Subcutaneous abdominal adipose tissue (tissue), 5 donors: ENCODE data around the gene ZNF768.
A peak's percentile ranks its signal among the peaks of the same experiment; 100 is the strongest.

Experiments
- H3K27ac ChIP-seq: one replicate; pipeline ENCODE4 v1.7.0; 2013; ENCODE audit warnings: low read depth, mild to moderate bottlenecking, inconsistent platforms, low read length, moderate library complexity
- H3K27me3 ChIP-seq, 5 donors: one replicate each; pipeline ENCODE4 v1.7.0; 2013; ENCODE audit warnings: low read length in 5 of 5, inconsistent platforms in 1 of 5; ENCODE audit not compliant: control insufficient read depth in 5 of 5, insufficient read depth in 4 of 5
- H3K36me3 ChIP-seq, 5 donors: one replicate each; pipeline ENCODE4 v1.7.0; 2013; ENCODE audit warnings: low read length in 5 of 5; ENCODE audit not compliant: control insufficient read depth in 5 of 5, insufficient read depth in 5 of 5
- H3K4me1 ChIP-seq, 5 donors: one replicate each; pipeline ENCODE4 v1.7.0; 2013; ENCODE audit warnings: low read length in 5 of 5, mild to moderate bottlenecking in 3 of 5, moderate library complexity in 1 of 5; ENCODE audit not compliant: control insufficient read depth in 5 of 5, insufficient read depth in 5 of 5
- H3K4me3 ChIP-seq, 5 donors: one replicate each; pipeline ENCODE4 v1.7.0; 2013; ENCODE audit warnings: low read length in 5 of 5, low read depth in 1 of 5
- H3K9ac ChIP-seq, 5 donors: one replicate each; pipeline ENCODE4 v1.7.0; 2013; ENCODE audit warnings: low read length in 5 of 5, mild to moderate bottlenecking in 4 of 5, moderate library complexity in 3 of 5
- H3K9me3 ChIP-seq, 5 donors: one replicate each; pipeline ENCODE4 v1.7.0; 2013; ENCODE audit warnings: low read length in 5 of 5; ENCODE audit not compliant: control insufficient read depth in 5 of 5
- donor health status: healthy.
- donor health status: healthy.
- donor health status: healthy.
- donor health status: healthy.
- donor health status: healthy.

ZNF768 gene

DNA sequence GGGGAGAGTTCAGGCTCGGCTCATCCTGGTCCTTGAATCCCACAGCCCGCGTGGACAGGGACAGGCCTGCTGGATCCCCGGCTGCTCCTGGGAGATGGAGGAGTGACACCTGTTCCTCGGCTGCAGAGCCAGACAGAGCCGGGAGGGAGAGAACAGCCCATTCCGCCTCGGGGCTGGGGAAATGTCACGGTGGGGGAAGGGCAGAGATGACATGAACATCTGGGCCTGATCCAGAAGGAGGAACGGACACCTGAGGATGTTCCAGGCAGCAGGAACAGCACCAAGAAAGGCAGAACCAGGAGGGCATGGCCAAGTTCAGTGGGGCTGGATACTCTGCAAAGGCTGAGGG lies 29.7 kb upstream of the ZNF768 start:
- Histone ChIP-seq H3K4me1 (peaks cover 0 to 24% (median 17%) of the 10 kb centered on the region in 5 donors), H3K27me3 (no peaks in the 10 kb centered on the region), H3K9ac (no peak overlapping the region), H3K9me3 (no peaks in the 10 kb centered on the region), H3K36me3 (peaks cover 0 to 36% (median 21%) of the 10 kb centered on the region in 5 donors), H3K4me3 (no peak overlapping the region), H3K27ac (no peak overlapping the region)

DNA sequence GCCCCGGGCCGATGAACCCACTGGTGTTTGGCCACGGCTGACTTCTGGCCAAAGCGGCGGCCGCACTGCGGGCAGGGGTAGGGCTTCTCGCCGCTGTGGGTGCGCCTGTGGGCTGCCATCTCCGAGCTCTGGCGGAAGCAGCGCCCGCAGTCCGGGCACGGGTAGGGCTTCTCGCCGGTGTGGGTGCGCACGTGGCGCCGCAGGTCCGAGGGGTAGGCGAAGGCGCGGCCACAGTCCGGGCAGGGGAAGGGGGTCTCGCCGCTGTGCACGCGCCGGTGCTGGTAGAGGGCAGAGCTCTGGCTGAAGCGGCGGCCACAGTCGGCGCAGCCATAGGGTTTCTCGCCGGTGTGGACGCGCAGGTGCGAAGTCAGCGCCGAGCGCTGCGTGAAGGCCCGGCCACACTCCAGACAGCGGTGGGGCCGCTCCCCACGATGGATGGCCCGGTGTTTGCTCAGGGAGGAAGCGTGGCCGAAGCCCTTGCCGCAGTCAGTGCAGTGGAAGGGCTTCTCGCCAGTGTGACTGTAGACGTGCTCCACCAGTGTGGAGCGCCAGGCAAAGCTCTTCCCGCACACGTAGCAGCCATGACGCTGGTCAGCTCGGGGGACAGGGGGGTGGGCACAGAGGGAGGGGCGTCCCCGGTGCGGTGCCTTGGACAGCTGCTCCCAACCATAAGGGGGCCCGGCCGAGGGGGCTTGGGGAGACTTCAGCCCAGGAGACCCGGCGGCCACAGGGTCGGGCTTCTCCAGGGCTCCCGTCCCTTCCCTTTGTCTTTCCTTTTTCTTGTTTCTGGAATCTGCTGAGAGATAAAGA lies 29.2 kb upstream of the ZNF768 start:
- Histone ChIP-seq H3K4me1 (peaks cover 0 to 21% (median 14%) of the 10 kb centered on the region in 5 donors), H3K27me3 (no peaks in the 10 kb centered on the region), H3K9me3 (no peaks in the 10 kb centered on the region), H3K36me3 (peaks cover 0 to 36% (median 21%) of the 10 kb centered on the region in 5 donors), H3K4me3 (no peak overlapping the region), H3K27ac (no peak overlapping the region), H3K9ac (no peak overlapping the region)

GRCh38 chr16:30554557-30555314 lies 28.4 kb upstream of the ZNF768 start:
- Histone ChIP-seq H3K27me3 (no peaks in the 10 kb centered on the region), H3K27ac (no peak overlapping the region), H3K9ac (no peak overlapping the region), H3K9me3 (no peaks in the 10 kb centered on the region), H3K4me1 (peaks cover 0 to 21% (median 14%) of the 10 kb centered on the region in 5 donors), H3K36me3 (peaks cover 0 to 36% (median 21%) of the 10 kb centered on the region in 5 donors), H3K4me3 (no peak overlapping the region)

GRCh38 chr16:30553393-30553899 lies 27.1 kb upstream of the ZNF768 start:
- no peaks in the 10 kb centered on the region for H3K27me3 ChIP-seq
- no peak overlapping the region for H3K27ac ChIP-seq
- peaks cover 0 to 17% (median 10%) of the 10 kb centered on the region in 5 donors for H3K4me1 ChIP-seq
- H3K4me3 ChIP-seq: no peak overlapping the region
- no peaks in the 10 kb centered on the region for H3K9me3 ChIP-seq
- H3K9ac ChIP-seq: peak overlapping the region in 1 of 5 donors; percentile 3
- peaks cover 0 to 36% (median 21%) of the 10 kb centered on the region in 5 donors for H3K36me3 ChIP-seq

GRCh38 chr16:30552956-30553355 lies 26.6 kb upstream of the ZNF768 start:
- no peaks in the 10 kb centered on the region for H3K9me3 ChIP-seq
- no peak overlapping the region for H3K4me3 ChIP-seq
- H3K4me1 ChIP-seq: peaks cover 0 to 17% (median 10%) of the 10 kb centered on the region in 5 donors
- H3K9ac ChIP-seq: peak overlapping the region in 1 of 5 donors; percentile 3
- H3K27ac ChIP-seq: no peak overlapping the region
- peaks cover 0 to 36% (median 21%) of the 10 kb centered on the region in 5 donors for H3K36me3 ChIP-seq
- H3K27me3 ChIP-seq: no peaks in the 10 kb centered on the region

DNA sequence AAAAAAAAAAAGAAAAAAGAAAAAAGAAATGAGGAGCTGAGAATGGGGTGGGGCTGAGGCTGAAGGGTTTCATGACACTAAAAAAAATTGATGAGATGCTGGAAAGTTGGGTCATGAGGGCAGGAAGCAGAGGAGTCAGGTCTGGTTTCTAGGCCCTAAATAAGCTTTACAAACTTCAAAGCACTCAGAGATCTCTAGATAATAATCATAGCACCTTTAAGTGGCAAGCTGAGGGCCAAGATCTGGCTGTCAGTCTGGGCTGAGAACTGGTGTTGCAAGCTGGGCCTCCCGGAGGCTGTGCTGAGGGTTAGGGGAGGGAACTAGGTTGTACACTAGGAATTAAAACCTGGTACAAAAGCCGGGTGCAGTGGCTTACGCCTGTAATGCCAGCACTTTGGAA lies 25.4 kb upstream of the ZNF768 start:
- H3K27me3 ChIP-seq: no peaks in the 10 kb centered on the region
- H3K27ac ChIP-seq: no peak overlapping the region
- H3K9ac ChIP-seq: no peak overlapping the region

DNA sequence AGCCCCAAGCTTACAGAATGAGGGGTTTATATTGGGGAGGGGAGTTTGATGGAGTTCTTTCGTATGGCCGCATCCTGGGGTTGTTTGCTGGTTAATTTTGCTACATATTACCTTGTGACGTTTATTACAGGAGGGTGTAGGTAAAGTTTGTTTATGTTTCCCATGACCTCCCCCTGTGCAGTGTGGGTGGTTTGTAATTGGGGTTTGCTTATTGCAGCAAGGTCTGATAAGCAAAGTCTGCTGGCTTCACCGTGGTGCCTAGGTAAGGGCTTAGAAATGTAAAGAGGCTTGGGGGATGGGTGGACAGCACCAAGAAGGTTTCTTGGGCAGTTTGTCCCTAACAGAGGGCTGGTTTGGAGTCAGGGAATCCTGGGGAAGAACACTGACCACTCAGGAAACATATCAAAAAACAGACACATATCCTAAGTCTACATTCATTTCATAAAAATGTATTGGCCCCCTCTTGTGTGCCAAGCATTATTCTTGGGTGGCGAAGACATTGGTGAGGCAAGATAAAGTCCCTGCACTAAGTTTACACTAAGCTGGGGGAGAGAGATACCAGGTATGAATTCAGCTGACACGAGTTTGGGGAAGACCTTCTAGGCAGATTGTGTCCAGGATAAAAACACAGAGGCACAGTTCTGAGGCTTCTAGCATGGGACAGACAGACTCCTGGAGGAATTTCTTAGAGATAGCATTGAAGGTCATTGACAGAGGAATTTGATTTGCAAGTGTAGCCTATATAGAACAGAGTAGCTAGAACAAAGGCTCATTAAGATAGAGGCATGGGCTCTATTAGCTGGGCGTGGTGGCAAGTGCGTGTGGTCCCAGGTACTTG lies 22.3 kb upstream of the ZNF768 start:
- H3K9ac ChIP-seq: no peak overlapping the region
- H3K4me1 ChIP-seq: peaks cover 0 to 3% (median 0%) of the 10 kb centered on the region in 5 donors
- H3K9me3 ChIP-seq: no peaks in the 10 kb centered on the region
- no peaks in the 10 kb centered on the region for H3K27me3 ChIP-seq
- H3K27ac ChIP-seq: no peak overlapping the region
- H3K4me3 ChIP-seq: no peak overlapping the region
- peaks cover 0 to 8% (median 0%) of the 10 kb centered on the region in 5 donors for H3K36me3 ChIP-seq

More for the DNA sequence above, 25.4 kb upstream of the ZNF768 start:
- no peak overlapping the region for H3K4me3 ChIP-seq
- H3K36me3 ChIP-seq: peaks cover 0 to 36% (median 21%) of the 10 kb centered on the region in 5 donors
- H3K9me3 ChIP-seq: no peaks in the 10 kb centered on the region
- peaks cover 0 to 6% (median 0%) of the 10 kb centered on the region in 5 donors for H3K4me1 ChIP-seq

DNA sequence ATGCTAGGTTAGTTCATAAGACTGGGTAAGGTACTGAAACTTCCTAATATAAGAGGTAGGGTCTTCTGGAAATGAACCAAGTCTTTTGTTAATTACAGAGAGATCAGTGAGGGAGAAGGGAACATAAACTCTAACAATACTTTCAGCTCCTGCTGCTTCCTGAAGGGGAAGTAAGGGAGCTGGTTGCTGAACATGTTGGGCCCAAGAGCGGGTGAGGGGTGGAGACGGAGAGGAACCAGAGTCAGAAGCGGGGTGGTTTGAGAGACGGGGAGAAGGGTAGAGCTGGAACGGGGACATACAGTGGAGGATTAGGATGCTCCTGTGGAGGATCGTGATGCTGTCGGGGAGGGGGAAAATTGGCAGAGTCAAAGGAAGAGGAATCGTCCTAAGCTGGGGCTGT lies 19.7 kb upstream of the ZNF768 start:
- no peaks in the 10 kb centered on the region for H3K9me3 ChIP-seq
- H3K4me3 ChIP-seq: no peak overlapping the region
- peak overlapping the region in 1 of 5 donors; percentile 17 for H3K9ac ChIP-seq
- no peaks in the 10 kb centered on the region for H3K27me3 ChIP-seq
- H3K27ac ChIP-seq: no peak overlapping the region
- H3K4me1 ChIP-seq: peaks cover 0 to 9% (median 1%) of the 10 kb centered on the region in 5 donors
- no peaks in the 10 kb centered on the region for H3K36me3 ChIP-seq

DNA sequence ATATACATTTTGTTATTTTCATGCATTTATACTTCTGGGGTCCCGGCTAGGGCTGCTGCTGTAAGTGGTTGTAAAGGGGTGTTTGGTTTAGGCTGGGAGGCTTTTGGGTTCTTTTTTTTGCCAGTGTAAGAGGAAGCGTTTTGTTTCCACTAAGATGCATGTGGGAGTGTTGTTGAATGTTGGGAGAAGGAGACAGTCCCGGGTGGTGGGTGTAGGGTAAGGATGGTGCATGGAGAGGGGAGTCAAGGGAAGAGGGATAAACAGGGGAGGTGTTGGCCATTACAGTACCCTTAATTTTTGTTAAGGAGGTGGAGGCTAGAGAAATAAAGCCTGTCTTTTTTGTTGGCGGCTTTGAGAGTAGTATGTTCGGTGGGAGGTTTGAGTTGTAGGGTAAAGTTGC lies 16.7 kb upstream of the ZNF768 start:
- H3K36me3 ChIP-seq: no peaks in the 10 kb centered on the region

More for the DNA sequence above, 16.7 kb upstream of the ZNF768 start:
- Histone ChIP-seq H3K27ac (no peak overlapping the region), H3K27me3 (no peaks in the 10 kb centered on the region), H3K4me3 (no peak overlapping the region), H3K9ac (no peak overlapping the region), H3K4me1 (peaks cover 0 to 11% (median 1%) of the 10 kb centered on the region in 5 donors), H3K9me3 (no peaks in the 10 kb centered on the region)
